MCF 10A (cell line): ENCODE results near the gene IGDCC3. TPM values are rescaled to one million over a fixed set of nuclear protein-coding genes. Genes with fewer than 3 reads are reported as not detected.
A peak's percentile ranks its signal among the peaks of the same experiment; 100 is the strongest.

Experiments used
- Bru-seq: library from RNA; stranded (reverse); fragments of 400-500 nt; gene quantifications from one replicate; lab custom pipeline; 2021; lab: Mats Ljungman, UMichigan
- BruChase-seq, 2 experiments: library from RNA; stranded (reverse); fragments of 400-500 nt; gene quantifications; one replicate each; lab custom pipeline; 2021; lab: Mats Ljungman, UMichigan
- BruUV-seq: library from RNA; stranded (reverse); fragments of 400-500 nt; replicated peaks from 2 replicates; lab custom pipeline; 2021; lab: Mats Ljungman, UMichigan
- CTCF ChIA-PET: fragments of 300-600 bp; sonication (Branson Sonifier 250); formaldehyde crosslinking; extraction: SDS; loops from one replicate; lab custom pipeline; 2021; ENCODE audit warnings: antibody characterized with exemption, inconsistent platforms; lab: Yijun Ruan, JAX
- POLR2A ChIA-PET: fragments of 300-600, 350-650 bp; sonication (Branson Sonifier 250); formaldehyde crosslinking; extraction: SDS; loops from one replicate; lab custom pipeline; 2020; ENCODE audit warnings: antibody characterized with exemption, inconsistent platforms; lab: Yijun Ruan, JAX
- DNase-seq: peaks from one replicate; pipeline ENCODE4 v3.0.0-alpha.2; 2018; ENCODE audit not compliant: unreplicated experiment
- H3K27ac Mint-ChIP-seq: one replicate; pipeline ENCODE4 v1.8.0; 2022; ENCODE audit warnings: mild to moderate bottlenecking, low read depth, mixed read lengths; ENCODE audit not compliant: unreplicated experiment
- H3K27me3 Mint-ChIP-seq: one replicate; pipeline ENCODE4 v1.8.0; 2022; ENCODE audit warnings: mixed read lengths; ENCODE audit not compliant: insufficient read depth, unreplicated experiment
- H3K36me3 Mint-ChIP-seq: one replicate; pipeline ENCODE4 v1.8.0; 2022; ENCODE audit warnings: mild to moderate bottlenecking, moderate library complexity, mixed read lengths; ENCODE audit not compliant: insufficient read depth, unreplicated experiment
- H3K4me1 Mint-ChIP-seq: one replicate; pipeline ENCODE4 v1.8.0; 2022; ENCODE audit warnings: mixed read lengths; ENCODE audit not compliant: insufficient read depth, unreplicated experiment
- H3K4me3 Mint-ChIP-seq: one replicate; pipeline ENCODE4 v1.8.0; 2022; ENCODE audit warnings: mild to moderate bottlenecking, moderate library complexity, mixed read lengths; ENCODE audit not compliant: unreplicated experiment
- H3K9me3 Mint-ChIP-seq: one replicate; pipeline ENCODE4 v1.8.0; 2022; ENCODE audit warnings: mixed read lengths; ENCODE audit not compliant: unreplicated experiment
- intact Hi-C: fragments of 100-400 bp; cut with micrococcal nuclease; formaldehyde crosslinking; loops from 2 replicates; pipeline ENCODE4 v1.14.1; 2022
- long read RNA-seq: library from polyadenylated mRNA; stranded (forward); transcript quantifications from one replicate; pipeline ENCODE4 v2.0.0, GENCODE V29; 2022
- total RNA-seq: library from RNA; stranded (reverse); gene quantifications from 2 replicates; pipeline ENCODE4 v1.2.3, GENCODE V29; 2022
- TF ChIP-seq, protein P1 (sequence below): fragments of 200-600 bp; IDR thresholded peaks from one replicate; pipeline ENCODE4 v1.8.0; 2022; ENCODE audit warnings: antibody characterized with exemption, mild to moderate bottlenecking; ENCODE audit not compliant: unreplicated experiment

IGDCC3 gene
- total RNA-seq, result not detected in 2 replicates
- Bru-seq, nascent RNA, result not detected
- BruChase-seq, experiment 1, labeled RNA remaining after a 6-hour chase, result percentile 2 among the genes with signal in this experiment
- percentile 2 among the genes with signal in this experiment for BruChase-seq, experiment 2, labeled RNA remaining after a 2-hour chase
- long read RNA-seq, result 0 reads

DNA sequence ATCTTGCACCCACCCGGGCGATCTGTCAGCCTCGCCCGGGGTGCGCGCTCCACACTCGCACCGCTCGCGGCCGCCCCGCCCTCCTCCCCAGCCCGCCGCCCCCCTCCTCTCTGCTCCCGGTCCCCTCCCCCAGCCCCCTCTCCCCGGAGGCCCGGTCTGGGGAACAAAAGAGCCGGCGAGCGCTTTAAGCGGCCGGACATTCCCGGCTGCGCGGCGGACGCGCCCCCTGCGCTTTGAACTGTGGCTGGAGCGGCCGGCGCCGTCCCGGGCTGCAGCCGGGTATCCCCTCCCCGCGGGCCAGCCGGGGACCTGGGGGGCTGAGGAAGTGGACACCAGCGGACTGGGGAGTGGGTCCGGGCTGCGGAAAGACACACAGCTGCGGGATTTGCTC lies at the start of gene IGDCC3:
Gene IGDCC3, minus strand, starts transcription at position 27 of the 391 bp plus-strand sequence. CDS start 214 bp downstream, outside the sequence.
- Mint-ChIP-seq H3K4me3 (peak within 1 kb of the TSS; percentile 49), H3K27ac (no peak within 1 kb of the TSS), H3K27me3 (peaks cover 98% of the 10 kb centered on the region), H3K9me3 (no peaks in the 10 kb centered on the region), H3K4me1 (peaks cover 6% of the 10 kb centered on the region), H3K36me3 (no peaks in the 10 kb centered on the region)
- CTCF ChIA-PET, result interaction anchor here (0.7 to 2.2 kb wide), 2 partner anchors 59 to 504 kb away, joined by 3 to 9 read pairs; no protein-coding TSS in a partner anchor
- DNase-seq, result no peak
- no TSS peak for BruUV-seq
- intact Hi-C loops, result no loop called here
- TF ChIP-seq, protein P1, sequence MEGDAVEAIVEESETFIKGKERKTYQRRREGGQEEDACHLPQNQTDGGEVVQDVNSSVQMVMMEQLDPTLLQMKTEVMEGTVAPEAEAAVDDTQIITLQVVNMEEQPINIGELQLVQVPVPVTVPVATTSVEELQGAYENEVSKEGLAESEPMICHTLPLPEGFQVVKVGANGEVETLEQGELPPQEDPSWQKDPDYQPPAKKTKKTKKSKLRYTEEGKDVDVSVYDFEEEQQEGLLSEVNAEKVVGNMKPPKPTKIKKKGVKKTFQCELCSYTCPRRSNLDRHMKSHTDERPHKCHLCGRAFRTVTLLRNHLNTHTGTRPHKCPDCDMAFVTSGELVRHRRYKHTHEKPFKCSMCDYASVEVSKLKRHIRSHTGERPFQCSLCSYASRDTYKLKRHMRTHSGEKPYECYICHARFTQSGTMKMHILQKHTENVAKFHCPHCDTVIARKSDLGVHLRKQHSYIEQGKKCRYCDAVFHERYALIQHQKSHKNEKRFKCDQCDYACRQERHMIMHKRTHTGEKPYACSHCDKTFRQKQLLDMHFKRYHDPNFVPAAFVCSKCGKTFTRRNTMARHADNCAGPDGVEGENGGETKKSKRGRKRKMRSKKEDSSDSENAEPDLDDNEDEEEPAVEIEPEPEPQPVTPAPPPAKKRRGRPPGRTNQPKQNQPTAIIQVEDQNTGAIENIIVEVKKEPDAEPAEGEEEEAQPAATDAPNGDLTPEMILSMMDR, result no peak
- POLR2A ChIA-PET, result no interaction called here

DNA sequence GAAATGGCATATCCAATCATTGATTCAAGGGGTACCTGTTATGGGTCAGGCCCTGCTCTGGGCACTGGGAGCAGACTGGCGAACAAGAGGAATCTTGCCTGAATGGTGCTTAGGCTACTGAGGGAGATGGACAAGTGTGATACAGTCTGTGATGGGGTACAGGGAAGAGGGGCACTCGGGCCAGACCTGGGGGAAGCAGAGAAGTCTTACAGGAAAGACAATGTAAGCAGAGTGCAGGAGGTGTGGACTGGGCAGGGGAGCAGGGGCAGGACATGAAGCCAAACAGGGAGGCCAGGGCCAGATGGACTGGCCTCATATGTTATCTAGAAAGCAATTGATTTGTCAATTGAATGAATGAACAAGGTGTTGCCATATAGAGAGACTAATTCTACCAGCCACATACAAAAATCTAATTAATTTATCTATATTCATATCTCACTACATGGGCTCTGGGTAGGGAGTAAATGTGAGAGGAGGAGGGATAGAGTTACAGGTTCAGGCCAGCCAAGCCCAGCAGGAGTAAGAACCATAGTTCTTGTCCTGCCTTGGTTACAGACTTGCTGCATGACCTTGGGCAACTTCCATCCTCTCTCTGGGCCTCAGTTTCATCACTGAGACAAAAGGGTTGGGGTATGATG lies 48.5 kb upstream of the IGDCC3 start:
- Mint-ChIP-seq H3K27me3 (peaks cover 42% of the 10 kb centered on the region), H3K9me3 (no peaks in the 10 kb centered on the region), H3K4me3 (no peak overlapping the region), H3K27ac (no peak overlapping the region), H3K36me3 (no peaks in the 10 kb centered on the region), H3K4me1 (peaks cover 8% of the 10 kb centered on the region)
- no TSS peak for BruUV-seq
- no peak for DNase-seq
- POLR2A ChIA-PET, result no interaction called here
- intact Hi-C loops, result no loop called here
- CTCF ChIA-PET, result interaction anchor here (1.1 kb wide), 1 partner anchor 22 kb away, joined by 3 read pairs; no protein-coding TSS in a partner anchor
- TF ChIP-seq, protein P1, result no peak

DNA sequence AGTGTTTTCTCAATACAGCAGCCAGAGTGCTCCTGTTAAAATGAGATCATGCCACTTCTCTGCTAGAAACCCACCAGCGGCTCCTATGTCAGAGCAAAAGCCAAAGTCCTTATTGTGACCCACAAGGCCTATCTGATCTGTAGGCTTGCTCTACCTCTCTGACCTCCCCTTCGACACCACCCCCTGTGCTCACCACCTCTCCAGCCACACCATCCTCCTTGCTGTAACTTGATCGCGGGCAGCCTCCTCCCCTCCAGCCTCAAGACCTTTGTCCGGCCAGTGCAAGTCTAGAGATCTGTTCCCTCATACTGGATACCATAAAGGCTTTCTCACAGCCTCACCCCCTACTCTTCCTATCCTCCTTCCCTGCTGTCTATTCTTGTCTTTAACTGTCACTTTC lies 46.9 kb upstream of the IGDCC3 start:
- no TSS peak for BruUV-seq
- no peak overlapping the region for H3K27ac Mint-ChIP-seq
- H3K4me1 Mint-ChIP-seq, result peaks cover 8% of the 10 kb centered on the region
- TF ChIP-seq, protein P1, result no peak
- POLR2A ChIA-PET, result no interaction called here
- no peak overlapping the region for H3K4me3 Mint-ChIP-seq
- H3K36me3 Mint-ChIP-seq, result no peaks in the 10 kb centered on the region
- intact Hi-C loops, result no loop called here
- CTCF ChIA-PET, result no interaction called here
- H3K27me3 Mint-ChIP-seq, result peaks cover 42% of the 10 kb centered on the region
- no peak for DNase-seq
- H3K9me3 Mint-ChIP-seq, result no peaks in the 10 kb centered on the region

DNA sequence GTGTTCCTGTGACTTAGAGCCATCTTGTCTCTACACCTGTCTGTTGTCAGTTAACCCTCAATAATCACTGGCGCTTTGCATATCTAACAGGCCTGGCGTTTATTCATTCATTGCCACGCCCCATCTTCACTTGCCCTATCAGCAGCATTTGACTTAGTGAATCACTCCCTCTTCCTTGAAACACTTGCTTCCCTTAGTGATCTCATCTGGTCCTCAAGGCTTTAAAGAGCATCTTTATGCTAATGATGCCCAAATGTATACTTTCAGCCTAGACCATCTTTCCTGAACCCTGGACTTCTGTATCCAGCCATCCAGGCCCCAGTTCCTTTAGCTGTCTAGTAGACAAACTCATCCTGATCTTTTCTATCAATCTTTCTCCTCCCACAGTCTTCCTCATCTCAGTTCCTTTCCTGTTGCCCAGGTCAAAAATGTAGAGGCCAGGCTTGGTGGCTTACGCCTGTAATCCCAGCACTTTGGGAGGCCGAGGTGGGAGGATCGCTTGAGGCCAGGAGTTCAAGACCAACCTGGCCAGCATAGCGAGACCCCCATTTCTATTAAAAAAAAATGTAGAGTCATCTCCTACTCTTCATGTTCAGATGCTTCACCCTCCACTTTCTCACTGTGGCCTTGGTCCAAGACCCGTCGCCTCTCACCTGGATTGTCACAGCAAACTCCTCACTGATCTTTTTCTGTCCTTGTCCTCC lies 46.3 kb upstream of the IGDCC3 start:
- no TSS peak for BruUV-seq
- intact Hi-C loops, result no loop called here
- TF ChIP-seq, protein P1, result no peak
- Mint-ChIP-seq H3K27me3 (peaks cover 44% of the 10 kb centered on the region), H3K9me3 (no peaks in the 10 kb centered on the region), H3K27ac (no peak overlapping the region), H3K4me3 (no peak overlapping the region), H3K36me3 (no peaks in the 10 kb centered on the region), H3K4me1 (peaks cover 8% of the 10 kb centered on the region)
- CTCF ChIA-PET, result no interaction called here
- no peak for DNase-seq
- POLR2A ChIA-PET, result no interaction called here
